Activated T-helper 2 cell treated with anti-CD3 and anti-CD28 coated beads, Interferon-gamma antibody, Interleukin-2, Interleukin-4, amounts not matched to agents 10 μg/mL and 5 μg/mL and 100 μg/mL, durations not matched to agents 14 hours and 24 hours and 36 hours (primary cell): Measurements from ENCODE around the gene SLC25A18. TPM values are rescaled to one million over a fixed set of nuclear protein-coding genes. Genes with fewer than 3 reads are reported as not detected.
A peak's percentile ranks its signal among the peaks of the same experiment; 100 is the strongest.
"Not testable (repeated sequence)": the region's sequence is repeated elsewhere in the genome, so short reads cannot be mapped to it uniquely, and the experiment has no call there.

Source experiments
- DNase-seq: peaks from one replicate; pipeline ENCODE4 v3.0.0; 2021; ENCODE audit warnings: low spot score
- H3K27ac Mint-ChIP-seq: one replicate; pipeline ENCODE4 v1.8.0; 2021; ENCODE audit warnings: mixed read lengths
- H3K27me3 Mint-ChIP-seq: one replicate; pipeline ENCODE4 v1.8.0; 2021; ENCODE audit warnings: low read depth, mixed read lengths
- H3K36me3 Mint-ChIP-seq: one replicate; pipeline ENCODE4 v1.8.0; 2021; ENCODE audit warnings: low read depth, mixed read lengths
- H3K4me1 Mint-ChIP-seq: one replicate; pipeline ENCODE4 v1.8.0; 2021; ENCODE audit warnings: low read depth, mixed read lengths
- H3K4me3 Mint-ChIP-seq: one replicate; pipeline ENCODE4 v1.8.0; 2021; ENCODE audit warnings: low read depth, mild to moderate bottlenecking, moderate library complexity, mixed read lengths
- H3K9me3 Mint-ChIP-seq: one replicate; pipeline ENCODE4 v1.8.0; 2021; ENCODE audit warnings: mixed read lengths
- intact Hi-C: fragments of 100-400 bp; cut with micrococcal nuclease; formaldehyde crosslinking; loops from one replicate; pipeline ENCODE4 v1.15.1; 2023
- total RNA-seq: library from RNA; stranded (reverse); gene quantifications from 2 replicates; pipeline ENCODE4 v1.2.3, GENCODE V29; 2022

Gene SLC25A18
- total RNA-seq, 1 donor from 2014 or later = not detected

DNA sequence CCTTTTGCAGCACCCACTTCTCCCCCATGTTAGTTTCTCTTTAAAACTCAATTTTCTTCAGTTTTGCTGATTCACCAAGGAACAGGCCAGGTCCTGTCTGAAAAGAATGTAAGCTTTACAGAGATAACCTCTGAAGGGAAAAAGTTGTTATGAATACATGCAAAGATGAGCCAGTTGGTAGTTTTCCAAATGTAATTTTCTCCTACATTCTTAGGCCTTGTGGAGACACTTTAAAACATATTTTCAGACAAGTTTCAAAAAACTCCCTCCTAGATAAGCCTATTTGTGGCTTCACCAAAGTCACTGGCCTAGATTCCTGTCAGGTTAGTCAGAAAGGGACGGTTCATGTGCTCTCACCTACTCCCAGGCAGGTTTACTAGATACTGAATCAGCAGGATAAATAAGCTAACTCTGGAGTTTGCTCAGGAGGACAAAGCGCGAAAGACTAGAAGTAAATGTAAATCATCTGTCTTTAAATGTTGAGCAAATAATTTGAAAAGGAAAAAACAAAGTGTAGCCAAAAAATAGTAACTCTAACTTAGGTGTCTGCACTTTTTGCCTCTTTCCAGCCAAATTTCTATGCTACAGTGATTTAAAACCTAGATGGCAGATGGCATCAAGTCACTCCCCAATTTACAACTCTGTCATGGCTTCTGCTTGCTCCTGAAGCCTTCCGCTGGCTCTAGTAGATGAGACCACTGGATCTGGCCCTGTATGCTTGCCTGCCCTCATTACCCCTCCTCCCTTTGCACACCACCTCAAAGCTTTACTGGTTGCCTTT is 70.1 kb downstream of the SLC25A18 start:
- Mint-ChIP-seq H3K36me3 (peaks cover 1% of the 10 kb centered on the region), H3K4me3 (no peak overlapping the region), H3K27ac (no peak overlapping the region), H3K4me1 (peaks cover 13% of the 10 kb centered on the region), H3K9me3 (no peaks in the 10 kb centered on the region), H3K27me3 (no peaks in the 10 kb centered on the region)
- DNase-seq = no peak
- intact Hi-C loops = no loop called here

DNA sequence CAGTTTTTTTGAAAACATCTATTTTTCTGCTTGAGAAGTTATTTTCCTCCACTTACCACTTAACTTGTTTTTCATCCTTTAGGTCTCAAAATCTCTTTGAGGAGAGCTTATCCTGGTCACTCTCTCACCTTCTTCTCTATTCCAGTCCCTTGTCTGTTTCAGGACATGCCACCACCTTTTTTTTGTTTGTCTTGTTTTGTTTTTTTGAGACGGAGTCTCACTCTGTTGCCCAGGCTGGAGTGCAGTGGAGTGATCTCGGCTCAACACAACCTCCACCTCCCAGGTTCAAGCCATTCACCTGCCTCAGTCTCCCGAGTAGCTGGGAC is 70.7 kb downstream of the SLC25A18 start:
- no peak for DNase-seq
- Mint-ChIP-seq H3K27ac (no peak overlapping the region), H3K9me3 (no peaks in the 10 kb centered on the region), H3K27me3 (no peaks in the 10 kb centered on the region), H3K4me3 (no peak overlapping the region), H3K4me1 (peaks cover 13% of the 10 kb centered on the region), H3K36me3 (no peaks in the 10 kb centered on the region)
- intact Hi-C loops = no loop called here

GRCh38 chr22:17634696-17635095 is 71.4 kb downstream of the SLC25A18 start:
- Mint-ChIP-seq H3K36me3 (no peaks in the 10 kb centered on the region), H3K9me3 (no peaks in the 10 kb centered on the region), H3K4me1 (peaks cover 13% of the 10 kb centered on the region), H3K4me3 (no peak overlapping the region), H3K27ac (no peak overlapping the region), H3K27me3 (no peaks in the 10 kb centered on the region)
- no peak for DNase-seq
- intact Hi-C loops = loop anchor here (5.0 kb wide), 1 partner anchor 38 kb away; no protein-coding TSS in a partner anchor

- H3K4me1 Mint-ChIP-seq = peaks cover 17% of the 10 kb centered on the region
- not testable (repeated sequence) for H3K27ac Mint-ChIP-seq, H3K36me3 Mint-ChIP-seq, DNase-seq, H3K9me3 Mint-ChIP-seq, H3K4me3 Mint-ChIP-seq, H3K27me3 Mint-ChIP-seq
- intact Hi-C loops = loop anchor here (5.0 kb wide), 1 partner anchor 35 kb away; no protein-coding TSS in a partner anchor
Observed at GRCh38 chr22:17636850-17637249, 73.6 kb downstream of the SLC25A18 start.

- H3K4me1 Mint-ChIP-seq = peaks cover 17% of the 10 kb centered on the region
- intact Hi-C loops = loop anchor here (1.0 to 5.0 kb wide), 4 partner anchors 9 to 131 kb away; partner anchors contain the start of gene ATP6V1E1
- H3K36me3 Mint-ChIP-seq = peaks cover 12% of the 10 kb centered on the region
- no peak for DNase-seq
- no peaks in the 10 kb centered on the region for H3K9me3 Mint-ChIP-seq
- H3K4me3 Mint-ChIP-seq = peak overlapping the region; percentile 87
- peak overlapping the region; percentile 89 for H3K27ac Mint-ChIP-seq
- H3K27me3 Mint-ChIP-seq = no peaks in the 10 kb centered on the region
Observed at GRCh38 chr22:17637490-17638181, 74.3 kb downstream of the SLC25A18 start.

GRCh38 chr22:17638182-17638431 is 74.8 kb downstream of the SLC25A18 start:
- Mint-ChIP-seq H3K27me3 (no peaks in the 10 kb centered on the region), H3K4me3 (peak overlapping the region; percentile 87), H3K27ac (peak overlapping the region; percentile 89), H3K9me3 (no peaks in the 10 kb centered on the region), H3K36me3 (peaks cover 16% of the 10 kb centered on the region), H3K4me1 (peaks cover 17% of the 10 kb centered on the region)
- DNase-seq = no peak
- intact Hi-C loops = loop anchor here (1.0 to 5.0 kb wide), 4 partner anchors 10 to 131 kb away; partner anchors contain the start of gene ATP6V1E1

DNA sequence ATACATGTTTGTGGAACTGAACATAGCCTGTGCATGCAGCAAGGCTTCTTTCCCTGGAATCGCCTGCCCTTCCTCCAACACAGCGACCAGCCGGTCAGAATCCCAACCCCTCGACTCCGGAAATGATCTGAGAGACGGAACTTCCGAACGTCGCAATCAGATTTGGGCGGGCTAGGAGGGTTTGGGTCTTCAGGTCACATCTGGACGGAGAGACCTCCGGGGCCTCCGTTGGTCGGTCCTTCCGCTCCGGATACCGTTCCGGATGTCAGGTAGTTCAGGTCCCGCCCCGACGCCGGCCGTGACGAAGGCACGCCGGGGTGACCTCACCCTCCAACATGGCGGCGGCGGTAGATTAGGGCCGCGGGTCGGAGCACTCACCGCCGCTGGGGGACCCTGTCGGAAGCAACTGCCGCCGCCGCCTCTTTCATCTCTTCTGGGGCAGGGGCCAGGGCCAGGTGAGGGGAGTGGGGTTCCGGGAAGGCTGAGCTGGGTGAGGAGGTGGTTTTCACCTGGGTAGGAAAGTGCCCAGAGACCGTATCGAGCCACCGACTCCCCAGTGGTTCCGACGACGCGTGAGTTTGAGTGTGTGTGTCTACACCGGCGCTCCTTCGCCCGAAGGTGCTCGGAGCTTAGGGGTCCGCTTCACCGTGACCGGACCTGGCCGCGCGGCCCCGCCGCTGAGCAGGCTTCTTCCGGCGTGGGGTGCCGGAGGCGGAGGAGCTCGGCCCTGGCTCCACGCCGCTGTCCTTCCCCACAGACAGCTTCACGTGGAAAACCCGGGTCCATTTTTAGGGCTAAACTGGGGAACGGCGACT is 75.3 kb downstream of the SLC25A18 start, which contains the start of gene BCL2L13:
Gene BCL2L13 (plus strand): TSS at position 326 of the 815 bp plus-strand sequence. CDS start 16,955 bp downstream, outside the sequence.
- peak within 1 kb of the TSS; percentile 89 for H3K27ac Mint-ChIP-seq
- peaks cover 16% of the 10 kb centered on the region for H3K36me3 Mint-ChIP-seq
- peaks cover 17% of the 10 kb centered on the region for H3K4me1 Mint-ChIP-seq
- peak within 1 kb of the TSS; percentile 87 for H3K4me3 Mint-ChIP-seq
- H3K27me3 Mint-ChIP-seq = no peaks in the 10 kb centered on the region
- H3K9me3 Mint-ChIP-seq = no peaks in the 10 kb centered on the region
- peak; percentile 86 for DNase-seq
- intact Hi-C loops = loop anchor here (1.0 to 5.0 kb wide), 4 partner anchors 10 to 130 kb away; partner anchors contain the start of gene ATP6V1E1

DNA sequence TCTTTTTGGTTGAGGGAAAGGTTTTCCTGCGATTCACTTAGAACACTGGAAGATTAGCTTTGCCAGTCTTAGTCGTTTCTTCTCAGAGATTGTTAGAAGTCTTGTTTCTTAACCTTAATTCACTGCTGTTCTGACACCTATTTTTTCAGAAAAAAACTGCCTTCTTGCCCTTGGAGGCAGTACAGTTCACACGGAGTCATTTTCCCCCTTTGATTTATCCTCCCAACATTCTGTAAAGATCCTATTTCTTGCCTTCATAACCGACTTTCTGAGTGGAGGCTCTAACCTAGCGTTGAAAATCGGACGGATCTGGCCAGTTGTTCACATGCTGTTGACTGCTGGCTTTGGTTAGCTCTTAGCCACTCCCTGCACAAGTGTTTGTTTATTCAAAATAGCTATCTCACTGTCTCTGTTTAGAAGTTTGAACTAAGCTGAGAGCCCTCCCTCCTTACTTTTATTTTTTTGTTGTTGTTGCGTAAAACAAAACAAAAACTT is 76.0 kb downstream of the SLC25A18 start:
- Mint-ChIP-seq H3K9me3 (no peaks in the 10 kb centered on the region), H3K4me1 (peaks cover 17% of the 10 kb centered on the region), H3K36me3 (peaks cover 16% of the 10 kb centered on the region), H3K4me3 (peak overlapping the region; percentile 87), H3K27me3 (no peaks in the 10 kb centered on the region), H3K27ac (peak overlapping the region; percentile 89)
- intact Hi-C loops = loop anchor here (2.0 to 5.0 kb wide), 3 partner anchors 33 to 130 kb away; no protein-coding TSS in a partner anchor
- DNase-seq = no peak

Other genes starting within 250 kb of the SLC25A18 start
- gene CECR2, start 194.0 kb upstream of the SLC25A18 start, total RNA-seq = not detected in 2 replicates
- gene ATP6V1E1, start 65.3 kb downstream of the SLC25A18 start, total RNA-seq = 107 and 113 TPM in 2 replicates
- gene BCL2L13, start 75.3 kb downstream of the SLC25A18 start, total RNA-seq = 32.6 and 33.7 TPM in 2 replicates
- 11.5 and 14.3 TPM in 2 replicates for gene BID, start 211.0 kb downstream of the SLC25A18 start, total RNA-seq